GM19099 (cell line): ENCODE measurements around the gene PLCH2.

ENCODE experiments used
- POLR2A ChIP-seq: IDR thresholded peaks from 3 replicates; pipeline ENCODE4 v1.6.1; 2011; ENCODE audit warnings: low read depth; ENCODE audit not compliant: insufficient read length; ENCODE audit errors: extremely low read depth

PLCH2 gene

DNA sequence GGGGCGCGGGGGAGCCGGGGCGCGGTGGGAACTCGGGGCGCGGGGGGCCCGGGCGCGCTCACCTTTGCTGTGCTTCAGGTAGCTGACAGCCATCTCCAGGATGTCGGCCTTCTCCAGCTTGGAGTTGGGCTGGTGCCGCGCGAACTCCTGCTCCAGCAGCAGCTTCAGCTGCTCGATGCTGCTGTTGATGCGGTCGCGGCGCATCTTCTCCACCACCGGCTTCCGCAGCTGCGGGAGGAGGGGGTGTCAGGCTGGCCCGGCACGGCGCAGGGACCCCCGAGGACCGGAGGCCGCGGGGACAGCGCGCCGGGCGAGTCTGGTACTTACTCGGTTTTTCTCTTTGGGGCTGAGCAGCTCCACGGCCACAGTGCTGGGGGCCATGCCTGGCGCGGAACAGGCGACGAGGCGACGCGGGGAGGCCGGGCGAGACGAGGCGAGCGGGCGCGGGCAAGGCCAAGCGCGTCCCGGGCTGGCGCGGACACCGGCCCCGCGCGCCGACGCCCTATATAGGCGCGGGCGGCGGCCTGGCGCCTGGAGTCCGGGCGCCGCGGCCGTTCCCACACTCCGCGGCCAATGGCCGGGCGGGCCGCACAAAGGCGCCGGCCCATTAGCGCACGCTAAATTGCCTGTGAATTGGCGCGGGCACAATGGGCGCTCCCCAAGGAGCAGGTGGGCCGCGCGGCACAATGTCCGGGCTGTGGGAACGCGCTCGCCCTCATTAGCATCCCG is 53.9 kb downstream of the PLCH2 start, which contains the start of gene HES5:
Gene HES5 (minus strand): TSS at position 480 of the 729 bp plus-strand sequence. CDS start 99 bp downstream, at position 381.
- TF ChIP-seq POLR2A: no peak

DNA sequence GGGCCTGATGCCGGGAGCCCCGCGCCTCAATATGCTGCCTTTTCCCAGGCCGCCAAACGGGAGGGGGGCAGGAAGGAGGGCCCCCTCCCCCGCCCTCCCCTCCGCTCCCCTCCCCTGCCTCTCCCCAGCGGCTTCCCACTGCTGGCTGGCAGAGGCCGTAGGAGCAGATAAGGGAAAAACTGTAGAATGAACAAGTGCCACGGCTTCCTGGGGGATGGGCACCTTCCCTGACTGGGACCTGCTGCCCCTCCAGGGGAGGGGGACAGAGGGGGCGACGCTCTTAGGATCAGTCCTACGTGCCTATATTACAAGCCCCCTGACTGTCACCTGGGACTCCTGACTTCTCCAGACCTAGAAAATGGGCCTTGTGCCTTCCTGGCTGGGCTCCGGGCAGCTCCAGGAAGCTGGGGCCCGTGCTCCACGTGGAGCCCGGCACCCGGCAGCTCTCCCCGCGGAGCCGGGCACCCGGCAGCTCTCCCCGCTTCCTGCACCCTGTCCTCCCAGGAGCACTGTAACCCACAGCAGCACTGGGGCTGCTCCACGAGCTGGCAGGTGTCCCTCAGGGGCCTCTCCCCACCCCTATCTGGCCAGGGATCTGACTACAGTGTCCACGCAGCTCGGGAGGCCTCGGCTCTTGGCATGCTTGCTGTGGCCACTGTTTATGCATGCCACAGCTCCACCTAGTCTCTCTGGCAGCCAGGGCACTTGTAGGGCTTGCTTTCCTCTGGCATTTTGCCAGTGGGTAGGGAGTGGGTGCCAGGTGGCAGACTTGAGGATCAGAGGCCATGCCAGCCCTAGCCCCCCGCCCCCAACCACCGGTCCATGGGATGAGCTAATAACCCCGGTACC is 54.6 kb downstream of the PLCH2 start:
- no peak for TF ChIP-seq POLR2A

DNA sequence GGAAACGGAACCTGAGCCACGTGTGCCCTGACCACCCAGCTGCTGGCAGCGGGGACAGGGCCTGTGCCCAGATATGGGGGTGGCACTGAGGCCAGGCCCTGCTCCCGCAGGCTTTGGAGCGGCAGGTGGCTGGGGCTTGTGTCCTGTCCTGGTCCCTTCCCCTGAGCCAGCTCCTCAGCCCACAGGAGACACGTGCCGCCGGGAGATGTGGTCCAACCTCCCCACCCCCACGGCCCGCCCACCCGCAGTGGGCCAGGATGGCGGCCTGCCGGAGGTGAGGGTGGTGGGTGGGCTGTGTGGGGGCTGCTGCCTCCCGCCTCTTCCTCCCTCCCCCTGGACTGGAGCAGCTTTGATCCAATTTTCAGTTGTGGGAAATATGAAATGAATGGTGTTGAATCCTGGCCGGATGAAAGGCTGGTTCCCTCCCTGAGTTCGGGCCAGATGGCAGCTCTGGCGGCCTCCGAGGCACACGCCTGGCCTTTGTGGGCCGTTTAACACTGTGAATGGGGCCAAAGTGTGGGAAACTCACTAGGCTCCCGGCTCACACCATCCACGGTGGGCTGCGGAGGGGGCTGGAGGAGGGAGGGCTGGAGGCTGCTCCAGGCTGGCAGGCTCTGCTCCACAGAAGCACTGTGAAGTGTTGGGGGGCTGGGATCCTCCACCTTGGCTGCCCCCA is 56.5 kb downstream of the PLCH2 start:
- TF ChIP-seq POLR2A: no peak

DNA sequence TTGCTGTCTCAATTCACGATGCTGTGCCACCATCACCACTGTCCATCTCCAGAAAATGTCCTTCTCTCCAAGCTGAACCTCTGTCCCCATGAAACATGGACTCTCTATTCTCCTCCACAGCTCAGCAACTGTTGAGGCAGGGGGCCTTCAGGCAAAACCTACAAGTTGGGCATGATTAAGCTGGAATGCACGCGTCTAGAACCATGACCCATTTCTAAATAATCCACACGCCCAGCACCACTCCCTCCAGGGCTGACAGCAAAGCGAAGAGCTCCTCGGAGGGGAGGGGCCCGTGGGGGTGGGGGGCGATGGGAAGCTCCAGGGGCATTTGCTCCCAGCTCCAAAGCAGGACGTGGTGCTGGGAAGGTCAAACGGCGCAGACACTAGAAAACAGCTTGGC is 57.3 kb downstream of the PLCH2 start:
- TF ChIP-seq POLR2A: no peak

DNA sequence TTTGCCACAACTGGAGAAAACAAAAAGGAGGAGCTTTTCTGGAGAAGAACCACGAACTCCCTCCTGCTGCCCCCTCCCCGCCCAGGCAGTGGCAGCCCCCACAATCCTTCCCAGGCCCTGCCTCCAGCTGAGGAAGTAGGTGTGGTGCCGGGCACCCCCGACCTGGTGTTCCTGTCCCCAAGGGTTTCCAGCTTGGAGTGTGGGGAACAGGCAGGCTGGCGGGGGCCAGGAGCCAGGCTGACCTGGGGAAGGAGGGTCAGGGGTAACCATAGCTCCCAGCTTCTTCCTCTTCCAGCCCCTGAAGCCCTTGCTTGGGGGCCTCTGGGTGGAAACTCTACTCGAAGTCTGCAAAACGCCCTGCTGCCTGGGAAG is 58.2 kb downstream of the PLCH2 start:
- TF ChIP-seq POLR2A: no peak

DNA sequence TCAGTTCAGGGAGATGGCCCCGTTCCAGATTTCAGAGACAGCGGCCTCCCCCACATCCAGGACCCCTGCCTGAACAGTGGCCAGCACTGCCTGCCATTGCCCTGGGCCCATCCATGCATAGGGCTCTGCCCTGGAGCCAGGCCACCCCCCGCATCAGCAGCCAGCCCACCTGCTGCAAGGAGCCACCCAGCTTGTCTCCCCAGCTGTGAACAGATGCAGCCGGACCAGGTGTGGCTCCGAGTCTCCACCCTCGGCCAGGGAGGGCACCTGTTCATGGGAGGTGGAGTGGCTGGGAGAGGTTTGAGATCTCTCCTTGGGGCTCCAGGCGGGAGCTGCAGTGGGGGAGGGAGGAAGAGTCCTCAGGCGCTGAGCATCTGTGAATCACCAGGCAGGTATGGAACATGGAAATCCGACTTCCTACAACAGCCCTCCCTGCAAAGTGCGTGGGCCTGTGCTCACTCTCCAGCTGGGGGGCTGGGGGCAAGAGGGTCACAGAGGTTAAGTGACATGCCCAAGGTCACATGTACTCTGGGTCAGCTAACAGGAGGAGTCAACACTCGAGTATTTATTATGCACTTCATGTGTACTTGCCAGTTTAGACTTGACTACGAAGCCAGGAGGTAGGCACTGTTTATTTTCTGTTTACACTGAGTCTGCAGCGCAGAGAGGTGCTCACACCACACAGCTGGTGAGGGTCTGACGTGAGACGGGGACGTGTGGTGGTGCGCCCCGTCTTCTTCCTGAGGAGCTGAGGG is 58.8 kb downstream of the PLCH2 start:
- TF ChIP-seq POLR2A: no peak

DNA sequence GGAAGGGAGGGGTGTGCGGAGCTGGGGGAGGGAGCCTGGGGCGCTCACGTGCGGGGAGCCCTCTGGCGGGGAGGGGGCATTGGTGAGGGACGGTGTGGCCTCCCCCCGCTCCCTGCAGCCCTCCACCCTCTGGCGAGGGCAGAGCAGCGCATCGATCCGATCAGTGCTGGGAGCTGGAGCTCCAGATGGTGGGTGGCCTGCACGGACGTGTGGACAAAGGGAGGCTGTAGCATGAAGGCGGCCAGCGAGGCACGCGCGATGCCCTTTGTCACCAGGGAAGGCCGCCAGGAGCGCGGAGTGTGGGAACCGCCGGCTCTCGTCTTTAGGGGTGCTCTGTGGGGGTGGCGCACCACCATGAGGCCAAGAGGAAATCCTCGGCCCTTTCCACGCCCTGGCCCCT is 59.4 kb downstream of the PLCH2 start:
- no peak for TF ChIP-seq POLR2A

DNA sequence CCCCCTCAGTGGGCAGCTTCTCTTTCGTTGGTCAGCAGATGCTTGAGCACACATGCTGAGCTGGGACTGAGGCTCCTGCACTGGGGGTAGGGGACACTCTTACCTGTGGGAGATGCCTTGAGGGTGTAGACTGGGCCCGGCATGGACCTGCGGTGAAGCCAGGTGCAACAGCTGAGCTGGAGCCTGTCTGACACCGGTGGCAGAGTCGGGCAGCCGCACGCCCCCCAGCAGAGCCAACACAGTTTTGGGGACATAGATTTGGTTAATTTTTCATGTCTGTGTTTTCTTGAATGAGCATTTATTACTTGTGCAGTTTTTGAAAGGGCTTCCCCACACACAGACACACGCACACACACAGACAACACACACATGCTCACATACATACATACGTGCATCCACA is 59.9 kb downstream of the PLCH2 start:
- TF ChIP-seq POLR2A: no peak

DNA sequence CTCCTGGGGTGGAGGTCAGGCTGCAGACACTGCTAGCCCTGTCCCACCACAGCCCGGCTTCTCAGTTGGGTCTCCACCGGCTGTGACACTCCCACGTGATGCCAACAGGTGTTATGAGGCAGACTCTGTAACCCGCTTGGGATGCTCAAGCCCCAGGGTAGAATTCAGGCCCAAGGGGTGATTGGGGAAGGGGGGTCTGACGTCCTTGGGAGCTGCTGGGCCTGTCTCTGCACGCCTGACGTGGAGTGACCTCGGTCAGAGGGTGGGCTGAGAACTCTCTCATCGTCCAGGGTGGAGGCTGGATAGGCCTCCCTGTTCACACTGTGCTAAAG is 61.7 kb downstream of the PLCH2 start:
- no peak for TF ChIP-seq POLR2A

DNA sequence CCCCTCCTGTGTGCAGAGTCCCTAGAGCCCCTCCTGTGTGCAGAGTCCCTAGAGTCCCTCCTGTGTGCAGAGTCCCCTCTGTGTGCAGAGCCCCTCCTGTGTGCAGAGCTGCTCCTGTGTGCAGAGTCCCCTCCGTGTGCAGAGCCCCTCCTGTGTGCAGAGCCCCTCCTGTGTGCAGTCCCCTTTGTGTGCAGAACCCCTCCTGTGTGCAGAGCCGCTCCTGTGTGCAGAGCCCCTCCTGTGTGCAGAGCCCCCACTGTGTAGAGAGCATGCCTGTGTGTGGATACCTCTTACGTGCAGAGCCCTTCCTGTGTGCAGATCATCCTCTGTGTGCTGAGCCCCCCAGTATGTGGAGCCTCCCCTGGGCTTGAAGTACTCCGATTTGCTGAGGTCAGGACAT is 62.3 kb downstream of the PLCH2 start:
- no peak for TF ChIP-seq POLR2A

DNA sequence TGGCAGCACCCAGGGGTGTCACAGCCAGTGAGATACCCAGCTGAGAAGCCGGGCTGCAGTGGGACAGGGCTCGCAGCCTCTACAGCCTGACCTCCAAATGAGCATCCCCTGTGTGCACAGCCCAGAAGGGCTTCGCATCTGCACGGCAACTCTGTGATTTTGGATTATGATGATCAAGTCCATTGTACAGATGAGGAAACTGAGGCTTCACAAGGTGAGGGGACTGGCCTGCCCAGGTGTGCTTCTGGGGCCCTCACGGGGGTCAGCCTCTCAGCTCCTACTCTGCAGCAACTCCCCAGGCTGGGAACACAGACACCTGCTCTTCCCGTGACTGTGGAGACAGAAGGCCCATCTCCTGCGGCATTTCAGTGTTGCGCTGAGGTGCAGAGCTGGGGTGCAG is 62.8 kb downstream of the PLCH2 start:
- no peak for TF ChIP-seq POLR2A

DNA sequence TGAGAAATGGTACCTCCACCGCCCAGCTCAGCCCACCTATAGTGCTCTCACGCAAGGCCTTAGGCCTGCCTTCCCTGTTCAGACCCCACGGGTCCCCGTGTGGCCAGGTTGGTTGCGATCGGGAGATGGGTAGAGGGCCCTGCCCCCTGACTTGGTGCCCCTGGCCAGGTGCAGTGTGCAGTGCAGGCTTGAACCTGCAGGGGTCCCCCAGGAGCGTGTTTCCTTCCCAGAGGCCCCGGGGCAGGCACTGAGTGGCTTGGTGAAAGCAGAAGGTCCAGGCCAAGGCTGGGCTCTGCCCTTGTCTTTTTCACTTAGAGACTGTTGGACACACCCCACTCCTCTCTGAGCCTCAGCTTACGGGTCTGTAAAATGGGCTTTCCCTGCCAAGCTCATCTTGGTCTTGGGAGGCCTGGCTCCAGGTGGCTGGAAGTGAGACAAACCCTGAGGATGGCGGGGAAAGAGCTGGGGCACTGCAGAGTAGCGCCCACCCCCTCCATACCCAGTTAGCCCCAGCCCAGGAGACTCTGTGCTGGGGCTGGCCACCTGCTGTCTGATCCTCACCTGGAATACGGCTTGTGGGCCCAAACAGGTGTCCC is 63.3 kb downstream of the PLCH2 start:
- TF ChIP-seq POLR2A: no peak

DNA sequence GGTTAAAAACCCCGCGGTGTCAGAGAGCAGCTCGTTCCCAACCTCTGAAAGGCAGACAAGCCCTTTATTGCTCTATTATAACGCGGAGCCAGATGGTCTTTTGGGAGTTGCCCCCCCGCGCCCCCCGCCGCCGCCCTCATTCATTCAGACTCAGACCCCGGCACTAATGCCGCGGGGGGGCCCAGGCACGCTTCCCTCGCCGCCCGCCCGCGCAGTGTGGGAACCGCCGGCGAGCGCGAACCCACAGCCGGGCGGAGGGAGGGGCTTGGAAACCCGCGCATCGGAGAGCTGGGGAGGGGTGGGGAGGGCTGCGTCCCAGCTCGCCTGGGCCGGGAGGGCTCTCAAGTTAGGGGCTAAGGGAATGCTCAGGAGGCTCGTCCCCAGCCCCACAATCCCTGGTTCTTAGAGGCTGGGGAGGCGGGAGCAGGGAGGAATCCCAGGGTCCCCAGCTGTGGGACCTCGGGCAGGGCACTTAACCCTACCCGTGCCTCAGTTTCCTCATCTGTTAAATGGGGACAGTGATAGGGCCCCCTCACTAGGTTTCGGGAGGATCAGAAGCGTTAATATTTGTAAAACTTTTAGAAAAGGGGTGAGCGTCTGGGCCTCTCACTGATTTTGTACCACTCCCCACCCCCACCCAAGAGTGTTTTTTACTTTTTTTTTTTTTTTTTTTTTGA is 64.9 kb downstream of the PLCH2 start:
- TF ChIP-seq POLR2A: no peak

DNA sequence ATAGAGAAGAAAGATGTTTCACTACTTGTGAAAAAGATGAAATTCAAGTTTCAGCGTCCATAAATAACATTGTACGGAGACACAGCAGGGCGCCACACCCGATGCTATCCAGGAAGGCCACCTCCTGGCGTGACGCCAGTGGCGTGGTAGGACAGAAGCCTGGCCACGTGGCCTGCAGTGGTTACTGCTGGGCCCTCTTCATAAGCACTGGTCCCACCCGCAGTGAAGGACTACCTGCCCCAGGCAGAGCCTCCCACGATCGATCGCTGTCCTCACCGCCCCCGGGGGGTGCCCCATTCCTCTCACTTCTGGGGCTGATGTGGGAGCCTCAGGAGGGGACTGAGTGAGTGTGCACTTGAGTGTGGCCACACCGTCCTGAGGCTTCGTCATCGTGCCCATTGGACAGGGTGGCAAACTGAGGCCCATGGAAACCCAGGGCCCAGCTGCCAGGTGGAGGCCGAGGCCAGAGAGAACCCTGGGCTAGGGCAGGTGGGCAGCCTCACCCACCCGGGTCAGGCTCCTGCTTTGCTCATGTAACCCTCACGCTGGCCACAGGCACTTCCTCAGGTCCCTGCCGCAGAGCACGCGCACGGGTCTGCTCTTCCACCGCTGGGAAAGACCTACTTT is 65.6 kb downstream of the PLCH2 start:
- no peak for TF ChIP-seq POLR2A
